GM21528 (cell line): Measurements from ENCODE around the gene MAP3K7CL.

Source experiments
- ATAC-seq: cut with Tn5 transposase; IDR thresholded peaks from one replicate; pipeline ENCODE4 v1.9.1; 2021; ENCODE audit warnings: mild to moderate bottlenecking, moderate library complexity; ENCODE audit not compliant: unreplicated experiment, low FRiP score

The MAP3K7CL gene

GRCh38 chr21:29219165-29219770 lies 88.8 kb downstream of the MAP3K7CL start:
- no peak for ATAC-seq

- ATAC-seq: no peak
Observed at GRCh38 chr21:29221253-29221744, 90.9 kb downstream of the MAP3K7CL start.

- ATAC-seq: no peak
Observed at GRCh38 chr21:29224006-29224405, 93.6 kb downstream of the MAP3K7CL start.
